CD14-positive monocyte (primary cell): ENCODE measurements around the gene EPHA6. TPM values are rescaled to one million over a fixed set of nuclear protein-coding genes. Genes with fewer than 3 reads are reported as not detected.

ENCODE experiments used
- DNase-seq, 3 donors: peaks; one replicate each; pipeline ENCODE4 v3.0.0-alpha.2; 2011 to 2022
- H2AFZ ChIP-seq: 2 replicates; pipeline ENCODE4 v1.6.0; 2012; ENCODE audit warnings: mild to moderate bottlenecking, low read depth, low read length, inconsistent platforms; ENCODE audit not compliant: insufficient read depth, poor library complexity, severe bottlenecking
- H3K27ac ChIP-seq, 2 donors: 1 replicate in 1 of 2; 2 replicates in 1 of 2; pipeline ENCODE4 v1.5.1; 2012 to 2013; ENCODE audit warnings: low read length in 2 of 2, control low read depth in 1 of 2, inconsistent platforms in 1 of 2, low read depth in 1 of 2, mild to moderate bottlenecking in 1 of 2
- H3K27me3 ChIP-seq, 2 donors: one replicate each; pipeline versions ENCODE4 v1.6.0 to v1.6.1; 2011 to 2013; ENCODE audit warnings: low read length in 2 of 2; ENCODE audit not compliant: control insufficient read depth in 2 of 2, insufficient read depth in 2 of 2
- H3K36me3 ChIP-seq, 2 donors: replicated peaks in 1 of 2; 1 replicate in 1 of 2; 2 replicates in 1 of 2; pipeline versions ENCODE4 v1.5.1 to v1.6.1; 2012 to 2013; ENCODE audit warnings: low read length in 2 of 2, control low read depth in 1 of 2, inconsistent platforms in 1 of 2, mild to moderate bottlenecking in 1 of 2; ENCODE audit not compliant: insufficient read depth in 2 of 2, control insufficient read depth in 1 of 2
- H3K4me1 ChIP-seq, 2 donors: 1 replicate in 1 of 2; 2 replicates in 1 of 2; pipeline versions ENCODE4 v1.5.1 to v1.6.1; 2012 to 2013; ENCODE audit warnings: low read length in 2 of 2, control low read depth in 1 of 2, inconsistent platforms in 1 of 2, mild to moderate bottlenecking in 1 of 2, moderate library complexity in 1 of 2; ENCODE audit not compliant: insufficient read depth in 2 of 2, control insufficient read depth in 1 of 2
- H3K4me2 ChIP-seq: replicated peaks from 2 replicates; pipeline ENCODE3; 2012; ENCODE audit warnings: low read length, moderate library complexity, mild to moderate bottlenecking; ENCODE audit not compliant: poor library complexity, severe bottlenecking; ENCODE audit errors: extremely low read depth
- H3K4me3 ChIP-seq, 3 experiments: fragments of 200-600 bp in 1 of 3; sonication (generic) in 1 of 3; replicated peaks in 1 of 3; 1 replicate in 2 of 3; 2 replicates in 1 of 3; pipeline ENCODE4 v1.5.1; 2011 to 2013; ENCODE audit warnings: low read length in 3 of 3, mild to moderate bottlenecking in 3 of 3, control low read depth in 2 of 3, low read depth in 2 of 3, inconsistent platforms in 1 of 3, moderate library complexity in 1 of 3
- H3K79me2 ChIP-seq: 2 replicates; pipeline ENCODE4 v1.6.0; 2012; ENCODE audit warnings: mild to moderate bottlenecking, control low read depth, inconsistent platforms, low read length, moderate library complexity; ENCODE audit not compliant: insufficient read depth
- H3K9ac ChIP-seq: 2 replicates; pipeline ENCODE4 v1.6.0; 2017; ENCODE audit warnings: low read length, mild to moderate bottlenecking; ENCODE audit not compliant: insufficient read depth, poor library complexity, severe bottlenecking
- H3K9me3 ChIP-seq, 2 donors: replicated peaks in 1 of 2; 1 replicate in 1 of 2; 2 replicates in 1 of 2; pipeline versions ENCODE4 v1.5.1 to v1.6.1; 2012 to 2013; ENCODE audit warnings: low read length in 2 of 2, control low read depth in 1 of 2; ENCODE audit not compliant: control insufficient read depth in 1 of 2, insufficient read depth in 1 of 2
- H4K20me1 ChIP-seq: 2 replicates; pipeline ENCODE4 v1.6.0; 2012; ENCODE audit warnings: mild to moderate bottlenecking, low read length, control low read depth, moderate library complexity; ENCODE audit not compliant: insufficient read depth
- H3K27ac Mint-ChIP-seq, 7 donors: one replicate each; pipeline ENCODE4 v1.8.0; 2020; ENCODE audit warnings: mild to moderate bottlenecking in 7 of 7, mixed read lengths in 7 of 7, moderate library complexity in 6 of 7, inconsistent platforms in 2 of 7
- H3K27me3 Mint-ChIP-seq, 3 donors: one replicate each; pipeline ENCODE4 v1.8.0; 2021 to 2022; ENCODE audit warnings: low read depth in 3 of 3, mild to moderate bottlenecking in 3 of 3, mixed read lengths in 3 of 3, moderate library complexity in 3 of 3, inconsistent platforms in 1 of 3
- H3K36me3 Mint-ChIP-seq, 2 donors: one replicate each; pipeline ENCODE4 v1.8.0; 2020; ENCODE audit warnings: mixed read lengths in 2 of 2, inconsistent platforms in 1 of 2, mild to moderate bottlenecking in 1 of 2
- H3K4me1 Mint-ChIP-seq: one replicate; pipeline ENCODE4 v1.8.0; 2020; ENCODE audit warnings: mild to moderate bottlenecking, mixed read lengths
- H3K4me3 Mint-ChIP-seq, 2 donors: one replicate each; pipeline ENCODE4 v1.8.0; 2020; ENCODE audit warnings: mild to moderate bottlenecking in 2 of 2, mixed read lengths in 2 of 2, moderate library complexity in 1 of 2
- H3K9me3 Mint-ChIP-seq, 7 donors: one replicate each; pipeline ENCODE4 v1.8.0; 2020 to 2022; ENCODE audit warnings: mixed read lengths in 7 of 7, mild to moderate bottlenecking in 6 of 7, moderate library complexity in 6 of 7, inconsistent platforms in 2 of 7
- WGBS: methylation state at CpG from one replicate; pipeline ENCODE4 v1.1.5; 2013; ENCODE audit warnings: missing lambda C conversion rate; ENCODE audit not compliant: insufficient coverage; 5-methylcytosine and 5-hydroxymethylcytosine counted together
- intact Hi-C, 2 donors: fragments of 100-400 bp; cut with micrococcal nuclease; formaldehyde crosslinking; loops; one replicate each; pipeline versions ENCODE4 v1.15.0 to v1.15.1; 2023
- polyA plus RNA-seq, 3 donors: library from polyadenylated mRNA; depleted of rRNA in 1 of 3; unstranded in 2 of 3; stranded (reverse) in 1 of 3; fragments of 300-500 nt in 2 of 3; fragments of >200 nt in 1 of 3; fragmentation: Illumina TruSeq in 2 of 3; gene quantifications; 1 replicate in 2 of 3; 2 replicates in 1 of 3; pipeline ENCODE4 v1.2.3, GENCODE V29; 2012 to 2021
- TF ChIP-seq, protein P1 (sequence below): fragments of 200-600 bp; IDR thresholded peaks from one replicate; pipeline ENCODE4 v1.8.0; 2022; ENCODE audit warnings: antibody characterized with exemption, mild to moderate bottlenecking

The EPHA6 gene
- polyA plus RNA-seq, 3 donors: not detected

DNA sequence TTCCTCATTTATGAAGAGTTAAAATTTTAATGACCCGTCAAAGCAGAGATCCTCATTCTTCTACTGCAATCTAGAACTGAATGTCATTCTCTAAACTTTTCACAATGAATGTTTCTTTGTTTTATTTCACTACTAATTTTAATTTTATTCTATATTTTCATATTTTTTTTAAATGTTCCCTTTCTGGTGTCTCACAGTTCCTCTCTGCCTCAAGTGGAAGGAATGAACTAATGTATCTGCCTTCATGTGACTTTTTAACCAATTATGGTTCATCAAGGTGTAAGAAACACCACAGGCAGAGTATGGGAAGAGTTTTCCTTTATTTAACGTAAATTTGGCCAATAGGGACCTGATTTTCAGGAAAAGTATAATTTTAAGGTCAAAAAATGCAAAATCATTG is 441.7 kb downstream of the EPHA6 start:
- H3K9ac ChIP-seq: no peak overlapping the region
- no peak overlapping the region for H3K27ac Mint-ChIP-seq
- H3K9me3 Mint-ChIP-seq: peaks cover 0 to 5% (median 0%) of the 10 kb centered on the region in 7 donors
- H3K27me3 Mint-ChIP-seq: peaks cover 0 to 2% (median 1%) of the 10 kb centered on the region in 3 donors
- H3K4me1 Mint-ChIP-seq: no peaks in the 10 kb centered on the region
- H3K27ac ChIP-seq: no peak overlapping the region
- H4K20me1 ChIP-seq: no peaks in the 10 kb centered on the region
- no peaks in the 10 kb centered on the region for H3K9me3 ChIP-seq
- TF ChIP-seq, protein P1, sequence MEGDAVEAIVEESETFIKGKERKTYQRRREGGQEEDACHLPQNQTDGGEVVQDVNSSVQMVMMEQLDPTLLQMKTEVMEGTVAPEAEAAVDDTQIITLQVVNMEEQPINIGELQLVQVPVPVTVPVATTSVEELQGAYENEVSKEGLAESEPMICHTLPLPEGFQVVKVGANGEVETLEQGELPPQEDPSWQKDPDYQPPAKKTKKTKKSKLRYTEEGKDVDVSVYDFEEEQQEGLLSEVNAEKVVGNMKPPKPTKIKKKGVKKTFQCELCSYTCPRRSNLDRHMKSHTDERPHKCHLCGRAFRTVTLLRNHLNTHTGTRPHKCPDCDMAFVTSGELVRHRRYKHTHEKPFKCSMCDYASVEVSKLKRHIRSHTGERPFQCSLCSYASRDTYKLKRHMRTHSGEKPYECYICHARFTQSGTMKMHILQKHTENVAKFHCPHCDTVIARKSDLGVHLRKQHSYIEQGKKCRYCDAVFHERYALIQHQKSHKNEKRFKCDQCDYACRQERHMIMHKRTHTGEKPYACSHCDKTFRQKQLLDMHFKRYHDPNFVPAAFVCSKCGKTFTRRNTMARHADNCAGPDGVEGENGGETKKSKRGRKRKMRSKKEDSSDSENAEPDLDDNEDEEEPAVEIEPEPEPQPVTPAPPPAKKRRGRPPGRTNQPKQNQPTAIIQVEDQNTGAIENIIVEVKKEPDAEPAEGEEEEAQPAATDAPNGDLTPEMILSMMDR: no peak
- no peaks in the 10 kb centered on the region for H3K79me2 ChIP-seq
- intact Hi-C loops: no loop called here
- no peak overlapping the region for H2AFZ ChIP-seq
- no peaks in the 10 kb centered on the region for H3K36me3 ChIP-seq
- H3K4me3 ChIP-seq: no peak overlapping the region
- H3K4me2 ChIP-seq: no peak overlapping the region
- H3K36me3 Mint-ChIP-seq: no peaks in the 10 kb centered on the region
- no peak for DNase-seq
- no peaks in the 10 kb centered on the region for H3K4me1 ChIP-seq
- WGBS: no CpG with 5 or more reads among the region's 2 CpGs
- no peaks in the 10 kb centered on the region for H3K27me3 ChIP-seq
- no peak overlapping the region for H3K4me3 Mint-ChIP-seq

DNA sequence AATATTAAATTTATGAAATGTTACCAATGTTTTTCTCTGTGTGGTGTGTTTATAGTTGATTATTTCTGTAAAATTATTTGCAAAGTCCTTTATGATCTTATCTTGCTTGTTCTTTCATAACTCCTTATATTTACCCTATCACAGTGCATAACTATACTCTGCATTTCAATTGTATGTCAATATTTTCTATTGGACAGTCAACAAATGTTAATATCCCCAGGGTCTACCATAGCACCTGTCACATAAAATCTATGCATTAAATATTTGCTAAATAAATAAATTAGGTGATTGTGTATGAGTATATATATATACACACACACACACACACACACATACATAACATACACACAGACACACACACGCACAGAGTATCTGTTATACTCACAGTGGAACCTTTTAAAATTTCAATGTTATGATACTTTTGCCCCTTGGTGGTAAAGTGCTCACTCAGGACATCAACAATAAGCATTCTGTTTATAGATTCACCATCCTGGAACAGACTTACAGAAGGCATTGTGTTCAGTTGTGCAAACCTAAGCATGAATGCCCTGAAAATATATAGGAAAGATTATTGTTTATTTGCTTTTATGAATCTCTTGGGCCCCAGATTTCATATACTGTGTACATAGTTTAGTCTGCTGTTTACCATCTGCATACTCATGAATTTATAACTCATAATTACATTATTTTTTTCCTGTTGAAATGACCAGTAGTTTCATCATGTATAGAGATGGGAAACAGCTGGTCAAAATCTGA is 443.7 kb downstream of the EPHA6 start:
- H3K9me3 Mint-ChIP-seq: peaks cover 0 to 2% (median 0%) of the 10 kb centered on the region in 7 donors
- WGBS: no CpG with 5 or more reads among the region's 1 CpG
- Histone ChIP-seq H3K4me3 (no peak overlapping the region), H3K27ac (no peak overlapping the region), H3K79me2 (no peaks in the 10 kb centered on the region), H3K9ac (no peak overlapping the region), H3K36me3 (no peaks in the 10 kb centered on the region), H3K27me3 (no peaks in the 10 kb centered on the region), H3K9me3 (no peaks in the 10 kb centered on the region), H3K4me2 (no peak overlapping the region), H2AFZ (no peak overlapping the region), H4K20me1 (no peaks in the 10 kb centered on the region), H3K4me1 (no peaks in the 10 kb centered on the region)
- no peaks in the 10 kb centered on the region for H3K4me1 Mint-ChIP-seq
- H3K27ac Mint-ChIP-seq: no peak overlapping the region
- no peak for DNase-seq
- no peaks in the 10 kb centered on the region for H3K27me3 Mint-ChIP-seq
- intact Hi-C loops: no loop called here
- TF ChIP-seq, protein P1: no peak
- H3K4me3 Mint-ChIP-seq: no peak overlapping the region
- H3K36me3 Mint-ChIP-seq: no peaks in the 10 kb centered on the region
